ENCODE data around the gene MYOT.
"Not testable (repeated sequence)": the region's sequence is repeated elsewhere in the genome, so short reads cannot be mapped to it uniquely, and the experiment has no call there.

The MYOT gene

DNA sequence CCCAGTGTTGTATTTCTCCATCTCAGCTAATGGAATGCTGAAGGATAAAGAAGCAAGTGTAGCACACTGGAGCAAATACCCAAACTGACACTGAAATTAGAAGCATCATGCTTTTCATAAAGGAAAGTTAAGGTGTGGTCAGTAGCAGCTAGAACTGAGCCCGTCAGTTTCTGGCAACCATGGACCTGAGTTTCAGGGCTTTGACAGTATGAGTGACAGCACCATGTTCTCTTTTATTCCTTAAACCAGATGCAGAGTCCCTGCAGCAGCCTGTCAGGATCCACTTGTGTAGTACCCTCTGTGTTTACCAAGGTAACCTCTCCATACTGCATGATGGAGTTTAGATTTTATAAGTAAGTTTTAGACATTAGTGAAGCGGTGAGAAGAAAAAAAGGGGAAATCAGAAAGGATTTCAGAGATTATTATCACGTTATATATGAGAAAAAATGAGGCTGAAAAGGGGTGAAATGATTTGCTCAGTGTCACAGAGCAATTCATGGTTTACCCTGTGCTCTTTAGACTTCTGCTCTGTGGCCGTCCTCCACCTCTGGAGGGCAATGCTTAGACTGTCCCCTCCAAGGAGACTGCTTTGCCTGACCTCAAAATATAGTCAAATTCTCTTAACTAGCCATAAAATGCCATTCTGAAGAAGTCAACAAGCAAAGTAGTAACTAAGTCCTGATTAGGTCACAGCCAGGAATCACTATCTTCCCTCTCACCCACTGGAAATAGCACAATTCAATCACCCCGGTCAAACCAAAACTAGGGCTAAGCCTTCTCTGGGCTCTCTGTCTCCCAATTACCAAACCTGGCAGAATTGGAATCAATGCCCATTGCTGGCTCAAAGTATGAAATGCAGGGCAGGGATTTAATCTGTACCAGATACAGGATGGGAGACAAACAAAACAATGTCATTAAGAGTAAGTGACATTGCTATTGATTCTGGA lies 10.5 kb upstream of the MYOT start:
- DNase-seq = no peak

DNA sequence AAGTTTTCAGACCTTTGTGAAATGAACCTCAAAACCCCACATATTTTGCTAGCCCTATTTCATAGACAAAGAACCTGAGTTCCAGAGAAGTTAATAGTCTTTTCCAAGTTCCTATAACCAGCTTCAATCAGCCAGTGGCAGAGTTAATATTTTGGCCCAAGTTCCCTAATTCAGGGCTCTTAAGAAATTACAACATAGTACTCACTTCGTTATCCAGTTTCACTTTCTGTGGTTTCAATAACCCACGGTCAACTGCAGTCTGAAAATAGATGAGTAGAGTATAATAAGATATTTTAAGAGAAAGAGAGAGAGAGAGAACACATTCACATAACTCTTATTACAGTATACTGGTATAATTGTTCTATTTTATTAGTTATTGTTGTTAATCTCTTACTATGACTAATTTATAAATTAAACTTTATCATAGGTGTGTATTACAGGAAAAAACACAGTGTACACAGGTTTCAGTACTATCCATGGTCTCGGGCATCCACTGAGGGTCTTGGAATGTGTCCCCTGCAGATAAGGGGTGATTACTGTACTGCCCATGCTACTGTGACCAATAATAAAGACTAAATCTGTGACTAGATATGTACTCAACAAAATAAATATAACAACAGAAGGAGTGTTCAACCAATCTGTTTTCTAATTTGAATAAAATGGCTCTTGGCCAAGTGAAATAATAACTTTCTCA lies 9.3 kb upstream of the MYOT start:
- DNase-seq = no peak

DNA sequence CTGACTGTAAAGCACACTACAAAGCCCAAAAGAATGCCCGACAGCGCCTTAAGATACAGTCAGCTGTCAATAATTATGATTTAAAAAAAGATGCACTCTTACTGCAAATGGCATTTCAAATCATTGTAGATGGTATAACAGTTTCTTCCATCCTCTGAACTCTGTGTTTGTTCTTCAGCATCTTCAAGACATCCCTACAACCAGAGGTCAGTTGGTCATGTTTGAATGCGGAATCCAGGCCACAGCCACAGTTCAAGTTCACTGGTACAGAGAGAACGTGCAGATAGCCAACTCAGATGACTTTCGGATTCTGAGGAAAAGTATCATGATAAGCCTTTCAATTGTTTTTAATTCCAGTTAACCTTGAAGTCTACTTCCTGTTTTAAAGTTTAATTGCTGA lies 8.7 kb upstream of the MYOT start:
- no peak for DNase-seq

DNA sequence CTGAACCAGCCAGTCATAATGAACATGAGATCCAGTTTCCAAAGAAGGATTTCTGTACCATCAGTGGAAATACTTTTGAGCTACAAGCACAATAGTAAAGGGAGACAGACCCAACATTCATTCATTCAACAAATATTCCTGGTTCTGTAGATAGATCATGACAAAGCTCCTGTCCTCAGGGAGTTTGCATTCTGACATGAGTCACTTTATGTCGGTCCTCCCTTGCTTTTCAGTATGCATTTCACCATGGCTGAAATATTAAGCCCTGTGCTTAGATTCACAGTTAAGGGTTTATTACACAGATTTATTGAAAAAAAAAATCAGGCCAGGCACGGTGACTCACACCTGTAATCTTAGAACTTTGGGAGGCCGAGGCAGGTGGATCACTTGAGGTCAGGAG lies 5.4 kb upstream of the MYOT start:
- no peak for DNase-seq

DNA sequence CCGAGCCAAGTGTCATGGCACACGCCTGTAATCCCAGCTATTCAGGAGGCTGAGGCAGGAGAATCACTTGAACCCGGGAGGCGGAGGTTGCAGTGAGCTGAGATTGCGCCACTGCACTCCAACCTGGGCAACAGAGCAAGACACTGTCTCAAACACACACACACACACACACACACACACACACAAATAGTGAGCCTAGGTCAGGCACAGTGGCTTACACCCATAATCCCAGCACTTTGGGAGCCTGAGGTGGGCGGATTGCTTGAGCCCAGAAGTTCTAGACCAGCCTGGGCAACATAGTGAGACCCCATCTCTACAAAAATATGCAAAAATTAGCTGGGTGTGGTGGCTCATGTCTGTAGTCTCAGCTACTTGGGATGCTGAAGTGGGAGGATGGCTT lies 4.0 kb upstream of the MYOT start:
- not testable (repeated sequence) for DNase-seq

DNA sequence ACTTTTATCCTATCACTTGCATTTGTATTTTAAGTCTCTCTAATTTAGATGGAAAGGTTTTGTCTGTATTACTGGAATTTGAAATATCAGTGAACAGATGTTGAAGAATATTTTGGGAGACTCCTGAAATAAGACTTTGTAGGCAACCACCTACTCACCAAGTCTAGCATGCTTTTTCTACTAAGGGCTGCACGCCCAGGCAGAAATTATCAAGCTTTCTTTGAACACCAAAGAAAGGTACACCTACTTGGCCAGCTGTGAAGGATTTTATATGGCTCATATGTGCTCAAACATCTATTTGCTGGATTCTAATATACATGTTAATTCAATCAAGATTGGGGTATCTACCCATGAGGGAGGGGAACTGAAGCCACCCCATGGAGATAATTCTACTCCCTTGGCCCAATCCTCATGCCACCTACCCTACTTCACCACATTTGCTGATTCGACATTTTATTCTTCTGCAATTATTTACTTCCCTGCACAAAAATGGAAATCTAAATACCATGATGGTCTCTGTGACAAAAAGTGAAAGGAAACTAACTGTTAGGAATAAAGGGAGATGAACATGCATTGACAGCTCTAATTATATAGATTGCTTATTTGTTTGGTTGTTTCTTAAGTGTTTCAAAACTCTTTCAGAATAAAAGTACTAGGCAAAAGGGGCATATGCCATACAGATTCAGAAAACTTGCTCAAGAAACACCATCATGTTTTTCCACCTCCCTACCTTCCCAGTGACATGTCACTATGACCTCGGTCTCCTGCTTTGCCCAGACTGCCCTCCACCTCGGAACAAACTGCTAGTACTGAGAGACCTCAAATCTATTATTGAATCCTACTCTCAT lies 895 bp upstream of the MYOT start:
- no peak for DNase-seq

DNA sequence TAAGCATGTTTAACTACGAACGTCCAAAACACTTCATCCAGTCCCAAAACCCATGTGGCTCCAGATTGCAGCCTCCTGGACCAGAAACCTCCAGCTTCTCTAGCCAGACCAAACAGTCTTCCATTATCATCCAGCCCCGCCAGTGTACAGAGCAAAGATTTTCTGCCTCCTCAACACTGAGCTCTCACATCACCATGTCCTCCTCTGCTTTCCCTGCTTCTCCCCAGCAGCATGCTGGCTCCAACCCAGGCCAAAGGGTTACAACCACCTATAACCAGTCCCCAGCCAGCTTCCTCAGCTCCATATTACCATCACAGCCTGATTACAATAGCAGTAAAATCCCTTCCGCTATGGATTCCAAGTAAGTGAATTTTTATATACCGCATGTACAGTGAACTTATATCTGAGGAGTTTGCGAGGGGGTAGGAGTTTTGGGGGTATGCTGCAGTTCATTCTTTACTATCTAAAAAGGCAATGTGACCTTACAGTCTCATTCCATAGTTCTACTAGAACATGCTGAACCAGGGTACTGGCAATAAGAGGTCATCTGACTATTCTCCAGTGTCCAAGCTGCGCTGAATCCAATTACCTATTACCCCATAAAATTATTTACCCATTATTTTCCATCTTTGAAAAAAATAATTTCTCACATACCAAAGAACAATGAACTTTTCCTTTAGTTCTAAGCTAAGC lies 3.1 kb downstream of the MYOT start:
- no peak for DNase-seq

DNA sequence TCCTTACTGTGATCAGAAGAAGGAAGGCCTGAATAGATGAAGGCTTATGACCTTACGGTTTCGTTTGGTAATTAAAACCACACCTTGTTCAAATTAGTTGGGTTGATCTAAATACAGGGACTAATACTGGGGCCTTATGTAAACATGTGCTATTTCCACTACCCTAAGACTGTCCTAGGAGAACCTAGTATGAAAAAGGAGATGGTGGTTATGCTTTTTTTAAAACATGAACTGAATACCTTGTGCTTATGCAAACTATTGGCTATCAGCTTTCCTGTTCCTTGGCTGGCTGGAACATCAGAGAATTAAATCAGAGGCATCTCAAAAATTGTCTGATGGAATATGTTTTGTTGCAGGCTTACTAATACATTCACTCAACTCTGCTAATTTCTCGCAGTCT lies 3.9 kb downstream of the MYOT start:
- DNase-seq = no peak

DNA sequence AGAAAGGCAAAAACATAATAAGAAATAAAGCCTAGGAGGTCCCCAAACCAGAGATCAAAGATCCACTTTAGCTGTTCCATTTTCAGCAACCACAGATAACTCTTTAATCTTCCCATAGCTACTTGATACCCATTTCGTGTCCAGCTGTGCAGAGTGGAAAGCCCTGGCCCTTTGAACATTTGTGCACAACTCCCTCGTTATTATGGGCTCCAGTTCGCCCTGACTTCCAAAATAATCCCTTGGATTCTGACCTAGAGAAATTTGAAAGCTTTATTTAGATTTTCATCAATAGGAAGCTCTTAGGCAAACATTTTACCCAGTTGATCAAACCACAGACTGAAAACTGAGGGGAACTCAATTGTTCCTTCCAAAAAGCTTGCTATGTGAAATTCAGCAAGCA lies 4.8 kb downstream of the MYOT start:
- DNase-seq = no peak

DNA sequence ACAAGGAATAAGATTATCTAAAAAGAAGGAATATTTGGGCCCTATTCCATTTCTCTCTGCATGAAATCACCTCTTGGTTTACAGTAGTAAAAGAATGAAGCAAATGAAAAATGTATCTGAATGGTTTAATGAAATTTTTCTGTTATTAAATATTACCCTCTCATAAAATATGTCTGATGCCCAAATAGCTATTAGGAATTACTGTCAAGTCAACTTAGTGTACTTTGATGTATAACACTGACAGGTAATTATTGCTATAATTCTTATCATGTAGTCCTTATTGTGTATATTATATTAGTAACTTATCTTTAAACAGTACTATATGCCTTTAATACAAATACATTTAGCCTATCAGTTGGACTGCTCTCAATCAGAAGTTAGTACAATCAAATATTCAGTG lies 8.4 kb downstream of the MYOT start:
- DNase-seq = no peak

DNA sequence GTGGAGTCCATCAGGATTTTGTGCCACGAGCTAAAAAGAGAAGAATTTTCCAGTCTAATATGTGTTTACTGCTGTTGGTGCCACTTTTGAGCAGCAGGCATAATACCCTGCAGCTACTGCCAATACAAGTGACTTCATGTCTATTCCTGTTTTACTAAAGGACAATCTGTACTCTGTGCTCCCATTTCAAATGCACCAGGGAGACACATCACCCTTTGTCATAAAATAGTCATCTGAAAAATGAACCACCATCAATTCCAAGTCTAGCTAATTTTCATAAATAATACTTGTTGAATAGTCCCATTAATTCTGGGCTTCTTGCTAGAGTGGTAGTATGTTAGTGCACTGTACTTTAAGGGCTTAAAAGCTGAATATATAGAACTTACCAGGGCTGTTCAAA lies 12.7 kb downstream of the MYOT start:
- no peak for DNase-seq

DNA sequence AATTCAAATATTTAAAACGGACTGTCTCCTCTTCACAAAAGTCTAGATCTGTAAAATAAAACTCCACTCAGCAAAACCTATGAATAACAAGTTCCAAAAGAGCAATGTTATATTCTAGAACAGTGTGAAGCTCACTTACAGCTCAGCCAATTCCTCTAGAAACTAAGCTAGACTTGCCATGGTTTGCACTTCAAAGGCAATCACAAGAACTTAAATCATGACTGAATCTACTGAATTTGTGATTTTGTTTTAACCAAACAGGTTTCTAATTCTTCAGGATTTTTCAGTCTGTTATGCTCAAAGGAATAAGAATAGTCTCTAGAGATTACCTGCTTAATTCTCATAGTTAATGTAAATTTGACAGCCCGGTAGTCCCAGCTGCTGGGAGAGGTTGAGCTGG lies 20.2 kb downstream of the MYOT start:
- DNase-seq = no peak

DNA sequence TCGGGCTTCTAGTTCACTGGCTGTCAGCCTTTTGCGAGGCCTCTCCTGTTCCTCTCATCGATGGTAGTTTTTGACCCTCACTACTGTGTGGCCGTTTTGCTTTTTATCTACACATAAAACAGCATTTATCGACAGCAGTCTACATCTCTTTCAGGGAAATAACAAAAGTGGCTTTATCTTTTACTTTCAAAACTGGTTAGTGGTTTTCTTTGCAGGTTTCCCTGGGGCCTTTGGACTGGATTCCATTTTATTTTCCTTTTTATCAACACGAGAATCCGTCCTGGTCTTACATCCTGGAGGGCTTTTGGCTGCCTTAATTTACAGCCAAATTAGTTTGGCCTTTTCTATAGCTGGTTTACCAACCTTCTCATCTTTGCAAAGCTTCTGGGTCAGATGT lies 20.8 kb downstream of the MYOT start:
- no peak for DNase-seq

DNA sequence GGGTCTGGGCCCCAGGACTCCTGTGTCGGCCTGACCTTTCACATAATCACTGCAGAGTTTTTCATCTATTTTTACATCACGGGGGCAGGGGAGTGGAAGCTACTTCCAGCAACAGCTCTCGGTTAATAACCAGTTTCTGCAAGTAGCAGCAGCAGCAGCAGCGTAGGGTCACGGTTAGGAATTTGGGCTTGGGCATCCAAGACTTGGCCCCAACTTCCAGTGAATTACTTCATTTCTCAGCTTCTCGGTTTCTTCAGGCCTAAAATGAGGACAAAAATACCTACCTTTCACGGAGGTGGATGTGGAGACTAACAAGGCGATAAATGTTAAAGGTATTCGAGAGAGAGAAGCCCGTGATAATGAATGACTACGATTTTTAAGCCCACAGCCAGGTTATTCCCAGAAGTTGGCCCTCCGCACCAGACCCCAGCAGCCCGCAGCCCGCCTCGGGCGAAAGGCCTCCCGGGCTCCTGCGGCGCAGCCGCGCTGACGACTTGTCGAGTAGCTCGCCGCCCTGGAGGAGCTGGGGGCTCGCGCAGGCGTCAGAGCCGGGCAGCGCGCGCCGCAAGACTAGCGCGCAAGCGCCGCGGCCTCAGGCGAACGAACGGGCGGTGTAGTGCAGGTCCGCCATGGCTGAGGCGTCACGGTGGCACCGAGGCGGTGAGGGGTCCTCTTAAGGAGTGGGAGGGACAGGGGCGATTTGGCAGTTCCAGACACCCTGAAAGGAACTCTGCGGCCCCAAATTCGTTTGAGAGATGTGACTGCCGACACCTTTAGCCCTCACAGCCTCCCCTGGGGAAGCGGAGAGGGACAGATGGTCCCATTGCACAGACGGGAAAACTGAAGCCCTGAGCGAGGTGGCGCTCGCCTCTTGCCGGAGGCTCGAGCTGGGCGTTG lies 21.5 kb downstream of the MYOT start, which contains the start of gene PKD2L2:
Gene PKD2L2, plus strand, starts transcription at position 595 of the 897 bp plus-strand sequence. Its CDS starts 35 bp downstream, at position 630.
- peak; percentile 90 for DNase-seq

DNA sequence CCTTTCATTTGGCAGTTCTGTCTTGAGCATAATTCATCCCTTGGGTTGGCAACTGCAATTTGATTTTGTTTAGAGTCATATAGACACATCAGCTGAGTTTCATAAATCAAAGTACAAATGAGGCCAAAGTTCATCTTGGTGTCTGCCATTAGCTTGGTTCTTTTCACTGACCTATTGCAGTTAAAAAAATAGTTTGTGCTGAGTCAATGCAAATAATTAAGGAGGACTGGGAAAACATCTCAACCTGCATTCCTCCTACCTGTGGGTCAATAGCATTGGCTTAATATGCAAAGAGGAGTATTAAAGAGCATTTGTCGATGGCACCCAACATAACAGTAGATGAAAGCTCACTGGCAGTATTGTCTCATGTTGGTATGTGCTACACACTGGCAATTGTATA lies 23.2 kb downstream of the MYOT start:
- DNase-seq = no peak

DNA sequence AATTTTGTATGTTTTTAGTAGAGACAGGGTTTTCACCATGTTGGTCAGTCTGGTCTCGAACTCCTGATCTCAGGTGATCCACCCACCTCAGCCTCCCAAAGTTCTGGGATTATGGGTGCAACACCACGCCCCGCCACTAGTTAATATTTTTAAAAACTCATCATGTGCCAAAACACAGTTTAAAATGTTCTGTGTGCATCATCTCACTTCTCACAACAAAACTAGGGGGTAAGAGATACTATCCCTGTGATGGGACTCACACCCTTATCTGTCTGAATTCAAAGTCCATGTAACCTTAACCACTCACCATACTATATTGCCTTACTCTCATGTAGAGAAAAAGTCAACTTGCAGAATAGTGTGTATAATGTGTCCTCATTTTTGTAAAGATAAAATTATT lies 24.2 kb downstream of the MYOT start:
- peak; percentile 17 for DNase-seq

DNA sequence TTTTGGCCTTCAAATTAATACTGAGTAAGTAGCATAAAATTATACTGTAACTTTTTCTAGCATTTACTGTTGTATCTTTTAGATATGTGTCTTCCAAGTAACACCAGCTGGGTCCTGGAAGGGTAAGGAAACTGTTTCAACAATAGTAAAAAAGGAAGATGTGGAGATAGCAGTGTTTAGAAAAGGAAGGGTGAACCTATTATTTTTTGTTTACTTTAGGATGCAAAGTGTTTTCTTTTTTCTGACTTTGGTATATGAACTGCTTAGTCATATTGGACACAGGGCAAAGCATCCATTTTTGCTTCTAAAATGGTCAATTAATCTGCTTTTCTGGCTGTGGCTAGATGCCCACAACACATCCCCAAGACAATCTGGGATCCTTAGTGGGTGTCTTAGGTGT lies 26.9 kb downstream of the MYOT start:
- DNase-seq = no peak

DNA sequence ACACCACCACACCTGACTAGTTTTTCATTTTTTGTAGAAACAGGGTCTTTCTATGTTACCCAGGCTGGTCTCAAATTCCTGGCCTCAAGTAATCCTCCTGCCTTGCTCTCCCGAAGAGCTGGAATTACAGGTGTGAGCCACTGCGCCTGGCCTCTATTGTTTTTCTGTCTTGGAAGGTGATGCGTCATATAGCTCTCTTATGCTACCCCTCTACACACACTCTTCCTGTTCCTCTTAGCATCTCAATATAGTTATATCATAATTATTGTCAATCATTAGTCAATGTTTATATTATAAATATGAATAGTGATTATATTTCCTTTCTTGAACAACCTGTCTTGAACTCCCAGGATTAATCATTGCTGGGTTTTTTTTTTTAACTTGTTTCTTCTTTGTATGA lies 28.9 kb downstream of the MYOT start:
- DNase-seq = no peak

DNA sequence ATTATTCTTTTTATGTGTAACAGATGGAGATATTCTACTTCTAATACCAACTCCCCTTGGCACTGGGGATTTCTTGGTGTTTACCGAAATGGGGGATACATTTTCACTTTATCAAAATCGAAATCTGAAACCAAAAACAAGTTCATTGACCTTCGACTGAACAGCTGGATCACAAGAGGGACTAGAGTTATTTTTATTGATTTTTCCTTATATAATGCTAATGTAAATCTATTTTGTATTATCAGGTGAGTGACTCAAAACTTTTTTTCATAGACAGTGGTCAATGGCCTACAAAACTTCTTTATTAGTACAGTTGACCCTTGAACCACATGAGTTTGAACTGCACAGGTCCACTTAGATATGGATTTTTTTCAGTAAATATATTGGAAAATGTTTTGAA lies 31.8 kb downstream of the MYOT start:
- DNase-seq = no peak

DNA sequence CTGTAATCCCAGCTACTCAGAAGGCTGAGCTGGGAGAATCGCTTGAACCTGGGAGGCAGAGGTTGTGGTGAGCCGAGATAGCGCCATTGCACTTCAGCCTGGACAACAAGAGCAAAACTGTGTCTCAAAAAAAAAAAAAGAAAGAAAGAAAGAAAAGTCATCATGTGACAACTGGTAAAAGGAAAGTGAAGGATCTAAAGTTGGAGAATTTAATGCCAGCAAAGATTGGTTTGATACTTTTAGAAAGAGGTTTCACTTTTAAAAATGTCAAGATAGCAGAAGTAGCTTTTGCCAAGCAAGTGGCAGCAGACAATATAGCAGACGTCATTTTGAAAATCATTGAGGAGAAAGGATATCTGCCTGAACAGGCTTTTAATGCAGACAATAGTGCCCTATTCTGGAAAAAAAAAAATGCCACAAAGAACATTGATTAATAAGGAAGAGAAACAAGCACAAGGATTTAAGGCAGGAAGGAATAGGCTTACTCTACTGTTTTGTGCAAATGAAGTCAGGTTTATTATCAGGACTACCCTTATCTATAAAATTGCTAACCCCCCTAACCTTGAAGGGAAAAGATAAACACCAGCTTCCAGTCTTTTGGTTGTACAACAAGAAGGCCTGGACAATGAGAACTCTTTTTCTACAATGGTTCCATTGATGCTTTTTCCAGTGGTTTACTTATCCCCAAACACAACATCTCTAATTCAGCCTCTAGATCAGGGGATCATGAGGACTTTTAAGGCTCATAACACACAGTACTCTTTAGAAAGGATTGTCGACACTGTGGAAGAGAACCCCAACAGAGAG lies 33.6 kb downstream of the MYOT start:
- no peak for DNase-seq

Data from stimulated activated CD4-positive, alpha-beta T cell treated with anti-CD3 and anti-CD28 coated beads, Interleukin-15, amount 100 ng/mL, for 24 hours (primary cell).